HUES6 (cell line): ENCODE data around the gene ANTXRL.
"Not testable (repeated sequence)": the region's sequence is repeated elsewhere in the genome, so short reads cannot be mapped to it uniquely, and the experiment has no call there.

Source experiments
- H3K27ac ChIP-seq: 2 replicates; pipeline ENCODE4 v1.7.0; 2013; ENCODE audit warnings: low read depth, mild to moderate bottlenecking, low read length, inconsistent platforms
- H3K27me3 ChIP-seq: 2 replicates; pipeline ENCODE4 v1.6.1; 2013; ENCODE audit warnings: low read length; ENCODE audit not compliant: control insufficient read depth, insufficient read depth
- H3K36me3 ChIP-seq: 2 replicates; pipeline ENCODE4 v1.6.1; 2013; ENCODE audit warnings: low read length; ENCODE audit not compliant: control insufficient read depth, insufficient read depth
- H3K4me1 ChIP-seq: 2 replicates; pipeline ENCODE4 v1.6.1; 2013; ENCODE audit warnings: low read length; ENCODE audit not compliant: control insufficient read depth, insufficient read depth
- H3K4me3 ChIP-seq: 2 replicates; pipeline ENCODE4 v1.5.1; 2013; ENCODE audit warnings: low read depth, low read length
- H3K9ac ChIP-seq: one replicate; pipeline ENCODE4 v1.6.1; 2013; ENCODE audit warnings: mild to moderate bottlenecking, low read length
- H3K9me3 ChIP-seq: 2 replicates; pipeline ENCODE4 v1.6.1; 2013; ENCODE audit warnings: low read depth, low read length; ENCODE audit not compliant: control insufficient read depth, insufficient read depth

The ANTXRL gene

DNA sequence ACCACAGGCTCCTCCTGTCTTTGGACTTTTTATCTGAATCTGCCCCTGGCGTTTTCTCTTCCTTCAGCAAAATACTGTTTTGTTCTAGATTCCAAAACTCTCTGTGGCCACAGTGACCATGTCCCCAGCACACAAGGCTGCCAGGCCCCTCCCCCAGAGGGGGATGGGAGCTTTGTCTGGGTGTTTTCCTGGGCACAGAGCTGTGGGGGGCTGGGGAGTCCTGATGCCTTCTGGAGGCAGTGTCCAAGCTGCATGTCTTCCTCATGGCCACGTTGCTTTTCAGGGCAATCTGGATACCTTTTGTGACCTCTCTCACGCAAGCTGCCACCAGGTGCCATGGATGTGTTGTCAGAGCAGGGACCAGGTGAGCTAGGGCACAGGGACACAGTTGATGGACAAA, 26.2 kb downstream of the ANTXRL start:
- Histone ChIP-seq H3K4me3 (no peak overlapping the region), H3K27ac (no peak overlapping the region)

DNA sequence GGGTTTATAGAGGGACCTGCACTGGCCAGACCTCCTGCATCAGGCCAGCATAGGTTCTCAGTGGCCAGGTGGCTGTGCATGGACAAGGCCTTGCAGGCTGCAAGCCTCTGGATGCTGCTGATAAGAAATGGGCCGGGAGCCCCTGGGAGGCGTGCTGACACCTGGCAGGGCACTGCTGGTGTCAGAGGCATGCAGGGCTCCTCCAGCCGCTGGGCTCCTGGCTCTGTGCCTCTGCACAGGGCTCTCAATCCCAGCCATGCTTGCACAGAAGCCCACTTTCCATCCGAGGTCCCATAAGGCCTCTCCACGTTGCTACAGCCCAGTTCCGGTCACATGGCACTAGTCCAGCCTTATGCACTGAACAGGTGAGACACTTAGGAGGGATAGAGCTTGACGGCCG, 27.3 kb downstream of the ANTXRL start:
- Histone ChIP-seq H3K9me3 (no peaks in the 10 kb centered on the region), H3K4me1 (no peaks in the 10 kb centered on the region; the same call in 1 of the 2 replicates), H3K27me3 (no peaks in the 10 kb centered on the region), H3K9ac (no peak overlapping the region), H3K36me3 (no peaks in the 10 kb centered on the region), H3K27ac (no peak overlapping the region), H3K4me3 (no peak overlapping the region)

More for the DNA sequence above, 26.2 kb downstream of the ANTXRL start:
- Histone ChIP-seq H3K4me1 (no peaks in the 10 kb centered on the region; the same call in 1 of the 2 replicates), H3K27me3 (no peaks in the 10 kb centered on the region), H3K36me3 (no peaks in the 10 kb centered on the region), H3K9me3 (no peaks in the 10 kb centered on the region), H3K9ac (no peak overlapping the region)

DNA sequence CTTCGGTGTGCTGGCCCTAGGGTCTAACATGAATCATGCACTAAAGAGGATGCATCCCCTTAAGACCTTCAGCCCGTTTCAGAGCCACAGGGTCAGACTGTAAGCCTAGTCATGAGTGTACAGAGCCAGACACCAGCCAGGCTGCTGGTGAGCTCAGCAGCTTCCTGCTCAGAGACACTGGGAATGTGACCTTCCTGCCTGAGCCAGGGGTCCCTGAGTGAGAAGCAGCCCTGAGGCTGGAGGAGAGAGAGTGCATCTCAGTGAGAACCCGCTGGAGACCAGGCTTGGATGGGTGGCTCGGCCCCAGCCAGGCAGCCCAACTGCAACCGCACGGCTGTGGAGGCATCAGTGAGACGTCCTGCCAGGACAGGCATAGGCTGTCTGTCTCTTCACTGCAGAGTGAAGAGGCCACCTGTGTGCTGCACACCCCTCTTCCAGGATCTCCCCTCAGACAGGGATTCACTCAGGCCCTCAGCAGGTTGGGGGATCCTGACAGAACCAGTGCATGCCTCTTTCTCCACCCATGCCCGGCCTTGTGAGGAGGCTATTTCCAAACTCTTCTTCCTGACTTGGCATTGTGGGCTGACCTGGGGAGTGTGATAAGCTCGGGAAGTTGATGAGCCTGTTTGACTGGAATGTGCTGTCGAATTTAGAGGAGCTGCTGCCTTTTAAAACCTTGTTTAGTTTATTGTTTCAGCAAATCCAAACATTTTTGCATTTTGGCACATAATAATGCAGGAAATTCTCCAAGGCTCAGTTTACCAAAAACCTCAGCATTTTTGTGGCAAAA, 28.5 kb downstream of the ANTXRL start:
- H3K9ac ChIP-seq, H3K9me3 ChIP-seq, H3K36me3 ChIP-seq, H3K27me3 ChIP-seq, H3K4me3 ChIP-seq, H3K27ac ChIP-seq, H3K4me1 ChIP-seq: not testable (repeated sequence)

DNA sequence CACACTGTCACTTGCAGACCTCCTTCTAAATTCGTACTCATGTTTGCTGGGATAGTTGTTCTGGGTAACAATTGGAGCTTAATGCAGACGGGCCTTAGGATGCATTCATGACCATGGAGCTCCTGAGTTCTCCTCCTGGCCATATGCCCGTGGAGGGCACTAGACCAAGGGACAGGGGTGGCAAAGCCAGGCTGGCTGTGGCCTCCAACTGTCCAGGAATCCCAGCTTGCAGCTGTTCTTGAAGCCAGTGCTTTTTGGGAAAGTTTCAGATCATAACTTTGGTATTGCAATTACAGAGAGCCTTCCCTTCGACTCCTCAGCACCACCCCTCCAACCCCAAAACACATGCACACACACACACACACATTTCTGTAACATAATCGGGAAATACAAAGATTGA, 30.6 kb downstream of the ANTXRL start:
- no peak overlapping the region for H3K27ac ChIP-seq
- no peak overlapping the region for H3K9ac ChIP-seq
- H3K4me1 ChIP-seq = no peaks in the 10 kb centered on the region; the same call in 1 of the 2 replicates
- no peaks in the 10 kb centered on the region for H3K36me3 ChIP-seq
- no peak overlapping the region for H3K4me3 ChIP-seq
- H3K27me3 ChIP-seq = no peaks in the 10 kb centered on the region
- no peaks in the 10 kb centered on the region for H3K9me3 ChIP-seq

DNA sequence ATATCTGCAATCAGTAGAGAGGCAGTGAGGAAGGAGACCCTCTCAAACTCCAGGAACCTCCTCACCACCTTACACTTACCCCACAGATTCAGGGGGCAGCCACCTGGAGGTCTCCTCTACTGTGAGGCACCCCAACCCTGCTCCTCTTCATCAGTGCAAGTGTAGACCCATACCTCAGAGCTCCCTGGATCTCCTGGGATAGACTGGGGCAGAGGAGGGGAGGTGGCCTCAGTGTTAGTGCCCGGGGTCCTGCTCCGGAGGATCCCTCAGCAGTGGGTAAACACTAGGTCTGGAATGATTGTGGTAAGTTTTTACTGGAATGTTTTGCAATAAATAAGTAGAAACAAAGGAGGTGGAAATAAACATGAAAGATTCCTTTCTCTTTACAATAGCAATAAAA, 31.1 kb downstream of the ANTXRL start:
- no peaks in the 10 kb centered on the region for H3K36me3 ChIP-seq
- H3K4me3 ChIP-seq = no peak overlapping the region
- H3K4me1 ChIP-seq = no peaks in the 10 kb centered on the region; the same call in 1 of the 2 replicates
- no peaks in the 10 kb centered on the region for H3K27me3 ChIP-seq
- H3K27ac ChIP-seq = no peak overlapping the region
- H3K9me3 ChIP-seq = no peaks in the 10 kb centered on the region
- no peak overlapping the region for H3K9ac ChIP-seq

DNA sequence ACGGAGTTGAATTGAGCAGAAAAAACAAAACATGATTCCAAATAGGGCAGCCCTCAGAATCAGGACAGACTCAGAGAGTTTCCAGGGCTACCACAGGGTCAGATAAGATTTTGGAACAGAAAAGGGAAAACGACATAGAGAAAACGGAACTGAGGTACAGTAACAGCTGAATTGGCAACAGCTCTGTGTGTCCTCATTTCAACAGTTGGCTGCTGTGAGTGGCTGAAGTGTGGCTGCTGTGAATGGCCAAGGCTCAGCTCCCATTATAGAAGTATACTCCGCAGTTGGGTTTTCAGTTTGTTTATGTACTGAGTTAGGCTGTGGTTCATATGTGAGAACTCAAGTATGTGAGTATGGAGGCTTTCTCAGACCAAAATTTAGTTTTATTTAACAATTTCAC, 32.0 kb downstream of the ANTXRL start:
- Histone ChIP-seq H3K4me1 (no peaks in the 10 kb centered on the region; the same call in 1 of the 2 replicates), H3K27me3 (no peaks in the 10 kb centered on the region), H3K9me3 (no peaks in the 10 kb centered on the region), H3K9ac (no peak overlapping the region), H3K27ac (no peak overlapping the region), H3K36me3 (no peaks in the 10 kb centered on the region), H3K4me3 (no peak overlapping the region)

DNA sequence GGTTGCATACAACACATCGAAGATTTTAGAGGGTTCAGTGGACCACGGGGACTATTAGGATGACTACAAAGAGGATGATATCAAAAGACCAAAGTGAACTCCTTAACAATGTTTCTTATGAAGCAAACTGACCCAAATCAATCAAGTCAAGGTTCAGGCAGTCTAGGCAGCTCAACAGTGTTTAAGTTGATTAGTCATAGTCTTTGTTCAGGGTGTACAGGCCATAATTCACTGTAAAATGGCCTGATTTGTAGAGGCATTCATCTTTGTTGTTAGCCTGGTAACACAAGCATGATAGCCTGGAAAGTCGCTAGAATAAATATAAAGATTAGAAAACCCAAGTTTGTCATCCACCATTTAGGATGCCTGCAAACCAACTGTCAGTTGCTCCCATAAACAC, 32.6 kb downstream of the ANTXRL start:
- H3K27me3 ChIP-seq = no peaks in the 10 kb centered on the region
- H3K9me3 ChIP-seq = no peaks in the 10 kb centered on the region
- H3K9ac ChIP-seq = no peak overlapping the region
- H3K36me3 ChIP-seq = no peaks in the 10 kb centered on the region
- no peaks in the 10 kb centered on the region; the same call in 1 of the 2 replicates for H3K4me1 ChIP-seq
- no peak overlapping the region for H3K4me3 ChIP-seq
- H3K27ac ChIP-seq = no peak overlapping the region

DNA sequence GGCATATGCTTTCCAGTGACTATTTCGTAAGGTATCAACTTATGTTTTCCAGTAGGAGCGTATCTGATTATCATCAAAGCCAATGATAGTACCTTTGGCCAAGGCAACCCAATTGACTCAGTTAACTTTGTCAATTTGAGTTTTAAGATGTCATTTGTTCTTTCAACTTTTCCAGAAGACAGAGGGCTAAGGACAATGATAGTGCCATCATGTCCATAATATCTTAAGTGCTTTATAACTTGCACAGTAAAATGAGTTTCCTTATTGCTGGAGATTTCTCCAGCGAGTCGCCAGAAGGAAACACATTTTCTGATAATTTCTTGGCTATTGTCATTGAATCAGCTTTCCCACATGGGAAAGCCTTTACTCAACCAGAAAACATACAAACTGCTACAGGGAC, 35.0 kb downstream of the ANTXRL start:
- no peak overlapping the region for H3K27ac ChIP-seq
- no peak overlapping the region for H3K4me3 ChIP-seq
- no peaks in the 10 kb centered on the region for H3K9me3 ChIP-seq
- H3K9ac ChIP-seq = no peak overlapping the region
- H3K27me3 ChIP-seq = no peaks in the 10 kb centered on the region
- H3K4me1 ChIP-seq = no peaks in the 10 kb centered on the region
- H3K36me3 ChIP-seq = no peaks in the 10 kb centered on the region

DNA sequence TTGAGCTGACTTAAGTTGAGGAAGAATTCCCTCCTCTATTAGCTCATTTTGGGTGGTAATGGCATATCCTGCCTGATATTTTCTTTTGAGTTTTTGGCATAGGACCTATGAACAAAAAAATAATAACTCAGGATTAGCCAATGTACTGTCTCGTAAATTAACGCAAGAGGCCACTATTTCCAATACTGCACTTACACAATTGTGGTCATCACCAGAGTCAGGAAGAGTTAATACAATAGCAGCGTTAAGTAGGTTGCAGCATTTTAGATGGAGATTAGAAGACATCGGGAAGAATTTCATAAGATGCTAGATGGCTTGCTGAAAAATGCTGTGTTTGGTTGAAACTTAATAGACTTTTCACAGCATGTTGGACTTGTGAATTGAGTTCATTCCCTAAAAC, 36.4 kb downstream of the ANTXRL start:
- Histone ChIP-seq H3K9ac (no peak overlapping the region), H3K4me1 (no peaks in the 10 kb centered on the region), H3K4me3 (no peak overlapping the region), H3K27ac (no peak overlapping the region), H3K9me3 (no peaks in the 10 kb centered on the region), H3K27me3 (no peaks in the 10 kb centered on the region; the same call in 1 of the 2 replicates), H3K36me3 (no peaks in the 10 kb centered on the region)

DNA sequence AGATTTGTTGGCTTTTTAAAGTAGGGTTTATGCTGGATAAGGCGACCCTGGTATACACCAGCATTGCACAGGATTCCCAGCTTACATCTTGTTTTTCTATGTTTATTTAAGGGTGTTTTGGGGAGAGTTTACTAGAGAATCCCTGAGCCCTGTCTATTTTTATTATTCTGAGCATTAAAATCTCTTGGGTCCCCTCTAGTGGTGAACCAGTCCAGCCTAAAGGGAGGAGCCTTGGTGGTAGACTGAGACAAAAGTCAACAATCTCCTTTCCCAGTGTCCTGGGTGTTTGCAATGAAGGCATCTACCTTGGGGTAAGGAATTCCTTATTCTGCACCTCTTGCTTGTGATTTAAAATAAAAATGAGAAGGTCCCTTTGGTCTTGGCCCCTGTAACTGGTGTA, 38.2 kb downstream of the ANTXRL start:
- Histone ChIP-seq H3K9me3 (no peaks in the 10 kb centered on the region), H3K4me3 (no peak overlapping the region), H3K27ac (no peak overlapping the region), H3K4me1 (peaks cover 9% of the 10 kb centered on the region), H3K9ac (no peak overlapping the region), H3K36me3 (no peaks in the 10 kb centered on the region), H3K27me3 (no peaks in the 10 kb centered on the region; the same call in 1 of the 2 replicates)

DNA sequence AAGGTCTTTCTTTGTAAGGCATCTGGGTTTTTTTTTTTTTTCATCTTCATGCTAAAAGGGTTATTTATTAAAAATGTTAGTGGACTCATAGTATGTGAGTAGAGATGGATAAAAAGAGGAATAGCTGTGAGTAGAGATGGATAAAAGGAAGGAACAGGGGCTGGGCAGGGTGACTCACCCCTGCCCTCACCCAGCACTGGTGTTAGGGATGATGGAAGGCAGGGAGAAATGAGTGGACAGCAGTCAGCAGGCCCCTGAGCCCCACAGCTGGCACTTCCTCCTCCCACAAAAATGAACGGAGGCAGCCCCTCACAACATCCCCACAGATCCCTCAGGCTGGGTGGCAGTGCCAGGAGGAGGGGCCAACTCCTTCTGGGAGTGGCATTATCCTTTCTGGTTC, 39.3 kb downstream of the ANTXRL start:
- Histone ChIP-seq H3K27me3 (no peaks in the 10 kb centered on the region; the same call in 1 of the 2 replicates), H3K27ac (no peak overlapping the region)

More for the DNA sequence above, 39.3 kb downstream of the ANTXRL start:
- H3K9me3 ChIP-seq = no peaks in the 10 kb centered on the region
- H3K9ac ChIP-seq = no peak overlapping the region
- H3K4me3 ChIP-seq = no peak overlapping the region
- peaks cover 10% of the 10 kb centered on the region for H3K4me1 ChIP-seq
- no peaks in the 10 kb centered on the region for H3K36me3 ChIP-seq
